Hepatocyte (in vitro differentiated cells): Measurements from ENCODE around the gene SCGB3A1.

Experiments used
- CTCF ChIP-seq: fragments of 200-600 bp; sonication (generic); IDR thresholded peaks from 2 replicates; pipeline ENCODE4 v1.5.1; 2016; ENCODE audit warnings: antibody characterized with exemption, mild to moderate bottlenecking; ENCODE audit not compliant: poor library complexity
- EZH2 ChIP-seq: fragments of 200-600 bp; sonication (generic); IDR thresholded peaks from 2 replicates; pipeline ENCODE4 v1.6.1; 2016; ENCODE audit warnings: antibody characterized with exemption, mild to moderate bottlenecking, borderline replicate concordance
- EZH2phosphoT487 ChIP-seq: fragments of 200-600 bp; sonication (generic); IDR thresholded peaks from one replicate; pipeline ENCODE4 v1.6.1; 2018; ENCODE audit warnings: antibody characterized with exemption, mild to moderate bottlenecking, low read depth, moderate library complexity; ENCODE audit not compliant: unreplicated experiment, severe bottlenecking

GRCh38 chr5:180599981-180600553 is 8.8 kb upstream of the SCGB3A1 start:
- no peak for TF ChIP-seq CTCF
- TF ChIP-seq EZH2phosphoT487 = no peak
- TF ChIP-seq EZH2 = no peak
